Endothelial cell of umbilical vein (primary cell): ENCODE results near the gene TKTL1. TPM values are rescaled to one million over a fixed set of nuclear protein-coding genes. Genes with fewer than 3 reads are reported as not detected.

Source experiments
- BruUV-seq: library from RNA; stranded (reverse); fragments of 400-500 nt; replicated peaks from 2 replicates; lab custom pipeline; 2021; lab: Mats Ljungman, UMichigan
- CTCF ChIA-PET: fragments of 300-600, 350-600 bp; sonication (Branson Sonifier 250); formaldehyde crosslinking; loops from one replicate; lab custom pipeline; 2021; ENCODE audit warnings: antibody characterized with exemption, inconsistent platforms; lab: Charles Lee
- POLR2A ChIA-PET: fragments of 300-600, 350-600 bp; sonication (Branson Sonifier 250); formaldehyde crosslinking; loops from one replicate; lab custom pipeline; 2021; ENCODE audit warnings: antibody characterized with exemption, inconsistent platforms; lab: Charles Lee
- DNase-seq: peaks from one replicate; pipeline ENCODE4 v3.0.0-alpha.2; 2011; ENCODE audit warnings: low read depth, low spot score
- FAIRE-seq: peaks from 2 replicates; lab custom pipeline; 2011; peaks lifted over from hg19 to GRCh38; lab: Jason Lieb, UNC
- H2AFZ ChIP-seq: 2 replicates; pipeline ENCODE4 v1.6.0; 2012; ENCODE audit warnings: low read depth, low read length, control low read depth, inconsistent platforms
- H3K27ac ChIP-seq: 2 replicates; pipeline ENCODE4 v1.5.1; 2011; ENCODE audit warnings: low read depth, mild to moderate bottlenecking, control low read depth, low read length, moderate library complexity; ENCODE audit not compliant: insufficient read depth
- H3K27me3 ChIP-seq, 2 experiments: 2 replicates each; pipeline versions ENCODE4 v1.6.0 to v1.6.1; 2011; ENCODE audit warnings: low read length in 2 of 2, mixed read lengths in 1 of 2; ENCODE audit not compliant: control insufficient read depth in 2 of 2, insufficient read depth in 2 of 2
- H3K36me3 ChIP-seq, 2 experiments: 2 replicates in 1 of 2; 3 replicates in 1 of 2; pipeline ENCODE4 v1.5.1; 2011; ENCODE audit warnings: low read length in 2 of 2, mild to moderate bottlenecking in 1 of 2, moderate library complexity in 1 of 2; ENCODE audit not compliant: control insufficient read depth in 2 of 2, insufficient read depth in 2 of 2; ENCODE audit errors: extremely low read depth in 1 of 2
- H3K4me1 ChIP-seq: 3 replicates; pipeline ENCODE4 v1.5.1; 2011; ENCODE audit warnings: mild to moderate bottlenecking, low read length; ENCODE audit not compliant: control insufficient read depth, insufficient read depth; ENCODE audit errors: extremely low read depth
- H3K4me2 ChIP-seq: 2 replicates; pipeline ENCODE4 v1.6.1; 2011; ENCODE audit warnings: low read length, control low read depth, mixed read lengths; ENCODE audit not compliant: insufficient read depth
- H3K4me3 ChIP-seq, 3 experiments: fragments of 200-600 bp in 1 of 3; sonication (generic), shearing (Covaris generic) in 1 of 3; replicated peaks in 1 of 3; 2 replicates each; pipeline ENCODE4 v1.5.1; 2011 to 2016; ENCODE audit warnings: control low read depth in 3 of 3, low read length in 3 of 3, mild to moderate bottlenecking in 2 of 3, inconsistent platforms in 1 of 3, low read depth in 1 of 3, moderate library complexity in 1 of 3; ENCODE audit not compliant: insufficient read depth in 1 of 3
- H3K79me2 ChIP-seq: 2 replicates; pipeline ENCODE4 v1.6.0; 2012; ENCODE audit warnings: low read length, inconsistent platforms; ENCODE audit not compliant: control insufficient read depth, insufficient read depth
- H3K9ac ChIP-seq: replicated peaks from 2 replicates; pipeline ENCODE3; 2011; ENCODE audit warnings: low read length, control low read depth; ENCODE audit not compliant: insufficient read depth; ENCODE audit errors: extremely low read depth
- H3K9me1 ChIP-seq: replicated peaks from 3 replicates; pipeline ENCODE4 v1.6.0; 2011; ENCODE audit warnings: mild to moderate bottlenecking, low read length; ENCODE audit not compliant: control insufficient read depth, insufficient read depth; ENCODE audit errors: extremely low read depth
- H3K9me3 ChIP-seq: replicated peaks from 2 replicates; pipeline ENCODE4 v1.5.1; 2012; ENCODE audit warnings: low read length, inconsistent platforms; ENCODE audit not compliant: control insufficient read depth, insufficient read depth
- H4K20me1 ChIP-seq: replicated peaks from 2 replicates; pipeline ENCODE3; 2011; ENCODE audit warnings: mild to moderate bottlenecking, low read length; ENCODE audit not compliant: control insufficient read depth, insufficient read depth; ENCODE audit errors: extremely low read depth
- EZH2 ChIP-seq: IDR thresholded peaks from 2 replicates; pipeline ENCODE4 v1.6.1; 2012; ENCODE audit warnings: borderline replicate concordance, low read depth, mild to moderate bottlenecking, moderate library complexity, low read length, inconsistent platforms; ENCODE audit not compliant: severe bottlenecking
- FOS ChIP-seq: IDR thresholded peaks from 2 replicates; pipeline ENCODE4 v1.6.1; 2011; ENCODE audit warnings: mild to moderate bottlenecking, low read length, moderate library complexity, borderline replicate concordance; ENCODE audit not compliant: insufficient read depth
- GATA2 ChIP-seq: IDR thresholded peaks from 2 replicates; pipeline ENCODE4 v1.7.0; 2011; ENCODE audit warnings: low read depth, mild to moderate bottlenecking, moderate library complexity, mixed read lengths, low read length; ENCODE audit not compliant: insufficient read length, insufficient read depth
- JUN ChIP-seq: IDR thresholded peaks from 2 replicates; pipeline ENCODE4 v1.6.1; 2011; ENCODE audit warnings: borderline replicate concordance, low read depth; ENCODE audit not compliant: insufficient read length, insufficient read depth
- MYC ChIP-seq: IDR thresholded peaks from one replicate; pipeline ENCODE4 v1.6.1; 2011; ENCODE audit warnings: mild to moderate bottlenecking, low read depth, low read length
- POLR2AphosphoS5 ChIP-seq: IDR thresholded peaks from 2 replicates; pipeline ENCODE4 v1.6.1; 2012; ENCODE audit warnings: low read depth, mild to moderate bottlenecking, control low read depth, low read length, moderate library complexity; ENCODE audit not compliant: insufficient read depth
- dilution Hi-C: fragments of 300-500 bp; cut with MboI; formaldehyde crosslinking; loops from one replicate; pipeline ENCODE4 v1.15.0; 2019; ENCODE audit warnings: low sequenced_read_pairs; ENCODE audit not compliant: extremely low pct_ligation_motif_present
- intact Hi-C: fragments of 100-400 bp; cut with micrococcal nuclease; formaldehyde crosslinking; loops from one replicate; pipeline ENCODE4 v1.10.0; 2022
- polyA plus RNA-seq, 4 experiments: library from polyadenylated mRNA; depleted of rRNA in 3 of 4; stranded (reverse) in 3 of 4; unstranded in 1 of 4; fragments of >200 nt; gene quantifications; 2 replicates each; pipeline versions ENCODE4 v1.2.1 to v1.2.3, GENCODE V29; 2011 to 2012; ENCODE audit warnings: missing spikeins in 1 of 4
- total RNA-seq: library from RNA; stranded (reverse); gene quantifications from 2 replicates; pipeline ENCODE4 v1.2.3, GENCODE V29; 2021
- TF ChIP-seq, protein P1 (sequence below): IDR thresholded peaks from 2 replicates; pipeline ENCODE4 v1.6.1; 2011; ENCODE audit not compliant: insufficient read depth, insufficient read length
- TF ChIP-seq, protein P2 (sequence below), 2 donors: IDR thresholded peaks; 1 replicate in 1 of 2; 2 replicates in 1 of 2; pipeline ENCODE4 v1.5.1; 2011; ENCODE audit warnings: low read length in 2 of 2, mild to moderate bottlenecking in 2 of 2, moderate library complexity in 2 of 2, control low read depth in 1 of 2, inconsistent platforms in 1 of 2, low read depth in 1 of 2; ENCODE audit not compliant: insufficient read depth in 1 of 2; ENCODE audit errors: extremely low read depth in 1 of 2

Gene TKTL1
- total and polyA plus RNA-seq, 2 donors (not counting 3 experiments of a cell fraction or from before 2014, with no cell fraction given): 0.03 TPM; not detected in 1

DNA sequence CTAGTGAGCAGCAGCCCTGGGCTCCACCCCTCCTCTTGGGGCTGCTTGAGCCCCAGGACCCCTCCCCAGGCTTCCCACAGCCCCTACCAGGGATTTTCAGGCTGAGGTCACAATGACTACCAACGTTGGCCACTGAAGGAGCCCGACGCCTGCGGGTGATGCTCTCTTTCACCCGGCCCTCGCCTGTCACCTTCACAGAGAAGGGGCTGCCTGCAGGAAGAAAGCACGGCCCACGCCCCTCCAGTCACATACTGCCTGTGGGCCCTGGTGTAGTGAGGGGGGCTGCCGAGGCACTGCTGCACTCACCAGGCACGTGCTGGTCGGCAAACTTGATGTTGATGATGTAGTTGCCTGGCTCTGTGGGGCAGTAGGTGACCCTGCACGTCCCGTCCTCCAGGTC is 56.9 kb downstream of the TKTL1 start:
- peaks cover 8% of the 10 kb centered on the region for H3K79me2 ChIP-seq
- peaks cover 5 to 87% of the 10 kb centered on the region in 2 experiments for H3K36me3 ChIP-seq
- peak; percentile 50 for FAIRE-seq

GRCh38 chrX:154353172-154353843 is 57.7 kb downstream of the TKTL1 start:
- DNase-seq (no peak), FAIRE-seq (no peak)
- H3K4me3 ChIP-seq: no peak overlapping the region
- BruUV-seq: no TSS peak
- no peak overlapping the region for H3K4me2 ChIP-seq
- TF ChIP-seq GATA2 (no peak), FOS (no peak), MYC (no peak), EZH2 (no peak), POLR2AphosphoS5 (peak; percentile 3), JUN (no peak)
- TF ChIP-seq, protein P1, sequence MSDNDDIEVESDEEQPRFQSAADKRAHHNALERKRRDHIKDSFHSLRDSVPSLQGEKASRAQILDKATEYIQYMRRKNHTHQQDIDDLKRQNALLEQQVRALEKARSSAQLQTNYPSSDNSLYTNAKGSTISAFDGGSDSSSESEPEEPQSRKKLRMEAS: no peak
- TF ChIP-seq, protein P2, sequence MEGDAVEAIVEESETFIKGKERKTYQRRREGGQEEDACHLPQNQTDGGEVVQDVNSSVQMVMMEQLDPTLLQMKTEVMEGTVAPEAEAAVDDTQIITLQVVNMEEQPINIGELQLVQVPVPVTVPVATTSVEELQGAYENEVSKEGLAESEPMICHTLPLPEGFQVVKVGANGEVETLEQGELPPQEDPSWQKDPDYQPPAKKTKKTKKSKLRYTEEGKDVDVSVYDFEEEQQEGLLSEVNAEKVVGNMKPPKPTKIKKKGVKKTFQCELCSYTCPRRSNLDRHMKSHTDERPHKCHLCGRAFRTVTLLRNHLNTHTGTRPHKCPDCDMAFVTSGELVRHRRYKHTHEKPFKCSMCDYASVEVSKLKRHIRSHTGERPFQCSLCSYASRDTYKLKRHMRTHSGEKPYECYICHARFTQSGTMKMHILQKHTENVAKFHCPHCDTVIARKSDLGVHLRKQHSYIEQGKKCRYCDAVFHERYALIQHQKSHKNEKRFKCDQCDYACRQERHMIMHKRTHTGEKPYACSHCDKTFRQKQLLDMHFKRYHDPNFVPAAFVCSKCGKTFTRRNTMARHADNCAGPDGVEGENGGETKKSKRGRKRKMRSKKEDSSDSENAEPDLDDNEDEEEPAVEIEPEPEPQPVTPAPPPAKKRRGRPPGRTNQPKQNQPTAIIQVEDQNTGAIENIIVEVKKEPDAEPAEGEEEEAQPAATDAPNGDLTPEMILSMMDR (IDR thresholded peaks at IDR 0.05; ENCODE audit: extremely low read depth in 1 of 2, insufficient read depth in 1 of 2, low read depth in 1 of 2, low read length in 2 of 2): no peak
- H3K9ac ChIP-seq: no peak overlapping the region
- H3K9me3 ChIP-seq: no peaks in the 10 kb centered on the region
- no peak overlapping the region for H3K27ac ChIP-seq
- H4K20me1 ChIP-seq: no peaks in the 10 kb centered on the region
- peaks cover 5 to 96% of the 10 kb centered on the region in 2 experiments for H3K36me3 ChIP-seq
- H3K4me1 ChIP-seq: no peaks in the 10 kb centered on the region
- dilution Hi-C loops: no loop called here
- peaks cover 17% of the 10 kb centered on the region for H3K79me2 ChIP-seq
- no peak overlapping the region for H2AFZ ChIP-seq
- no peaks in the 10 kb centered on the region for H3K27me3 ChIP-seq
- ChIA-PET POLR2A (no interaction called here), CTCF (no interaction called here)
- H3K9me1 ChIP-seq: no peaks in the 10 kb centered on the region
- intact Hi-C loops: no loop called here

More for the DNA sequence above, 56.9 kb downstream of the TKTL1 start:
- ChIA-PET POLR2A (no interaction called here), CTCF (no interaction called here)
- no peaks in the 10 kb centered on the region for H3K27me3 ChIP-seq
- no peak overlapping the region for H3K4me3 ChIP-seq
- no TSS peak for BruUV-seq
- no peak overlapping the region for H2AFZ ChIP-seq
- no peaks in the 10 kb centered on the region for H3K9me1 ChIP-seq
- H3K4me2 ChIP-seq: no peak overlapping the region
- H3K27ac ChIP-seq: no peak overlapping the region
- no peak overlapping the region for H3K9ac ChIP-seq
- no peak for TF ChIP-seq EZH2
- no peaks in the 10 kb centered on the region for H4K20me1 ChIP-seq
- intact Hi-C loops (no loop called here), dilution Hi-C loops (no loop called here)
- H3K4me1 ChIP-seq: no peaks in the 10 kb centered on the region
- DNase-seq: no peak
- H3K9me3 ChIP-seq: no peaks in the 10 kb centered on the region
